OCI-M1 (cell line): ENCODE data around the gene UVRAG.

Source experiments
- DNase-seq: peaks from one replicate; lab custom pipeline; 2025; lab: John Stamatoyannopoulos, UW

The UVRAG gene

GRCh38 chr11:75814677-75815344 is at the start of gene UVRAG:
Gene UVRAG, plus strand, starts transcription at chr11:75815210. Its CDS starts 198 bp downstream, at chr11:75815408.
- DNase-seq, result peak; percentile 100

- DNase-seq, result no peak
These were observed 48.4 kb upstream of the UVRAG start for GRCh38 chr11:75766443-75767227.

GRCh38 chr11:75767228-75767572 is 47.8 kb upstream of the UVRAG start:
- DNase-seq, result no peak

DNA sequence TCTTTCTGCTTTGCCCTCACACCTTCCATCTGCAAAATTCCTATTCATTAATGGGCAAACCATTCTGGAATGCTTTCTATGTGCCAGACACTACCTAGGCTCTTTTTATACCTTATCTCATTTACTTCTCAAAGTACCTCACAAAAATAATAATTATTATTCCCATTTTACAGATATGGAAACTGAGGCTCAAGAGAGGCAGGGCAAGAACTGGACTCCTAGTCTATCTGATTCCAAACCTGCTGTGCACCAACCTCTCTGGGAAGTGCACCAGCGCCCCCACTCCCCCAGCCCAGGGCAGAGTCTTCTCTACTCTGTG is 47.3 kb upstream of the UVRAG start:
- no peak for DNase-seq

GRCh38 chr11:75768112-75768908 is 46.7 kb upstream of the UVRAG start, which contains the start of gene DGAT2:
Gene DGAT2, plus strand, starts transcription at chr11:75768778. Its CDS starts 214 bp downstream, at chr11:75768992.
- DNase-seq, result peak; percentile 99

DNA sequence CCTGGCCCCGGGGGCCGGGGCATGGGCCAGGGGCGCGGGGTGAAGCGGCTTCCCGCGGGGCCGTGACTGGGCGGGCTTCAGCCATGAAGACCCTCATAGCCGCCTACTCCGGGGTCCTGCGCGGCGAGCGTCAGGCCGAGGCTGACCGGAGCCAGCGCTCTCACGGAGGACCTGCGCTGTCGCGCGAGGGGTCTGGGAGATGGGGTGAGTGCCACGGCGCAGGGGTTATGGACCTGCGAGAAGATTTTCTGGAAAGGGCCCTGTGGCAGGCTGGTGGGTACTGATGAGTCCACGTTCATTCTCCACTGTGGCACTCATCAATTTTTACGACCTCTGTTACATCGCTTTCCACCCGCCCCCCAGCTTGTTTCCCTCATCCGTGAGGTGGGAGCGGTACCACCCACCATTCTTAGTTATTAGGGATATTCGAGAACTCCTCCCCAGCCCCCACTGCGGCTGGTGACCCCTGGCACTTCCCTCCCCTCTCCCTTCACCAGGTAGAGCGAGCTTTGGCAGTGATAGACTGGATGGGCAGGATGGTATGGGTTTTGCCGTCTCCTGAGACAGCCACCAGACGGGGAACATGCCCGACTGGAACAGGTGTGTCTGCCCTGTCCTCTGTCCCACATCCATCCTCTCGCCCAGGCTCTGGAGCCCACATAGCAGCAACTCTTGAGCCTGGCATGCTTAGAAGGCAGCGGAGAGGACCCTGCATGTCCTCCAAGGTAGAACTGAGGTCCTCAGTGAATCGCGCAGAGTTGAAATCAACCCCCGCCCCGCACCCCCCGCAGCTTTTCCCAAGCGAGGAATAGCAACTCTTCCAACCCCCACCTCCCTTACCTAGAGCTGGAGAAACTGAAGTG is 45.9 kb upstream of the UVRAG start:
- DNase-seq, result no peak

GRCh38 chr11:75770102-75770501 is 44.9 kb upstream of the UVRAG start:
- no peak for DNase-seq

DNA sequence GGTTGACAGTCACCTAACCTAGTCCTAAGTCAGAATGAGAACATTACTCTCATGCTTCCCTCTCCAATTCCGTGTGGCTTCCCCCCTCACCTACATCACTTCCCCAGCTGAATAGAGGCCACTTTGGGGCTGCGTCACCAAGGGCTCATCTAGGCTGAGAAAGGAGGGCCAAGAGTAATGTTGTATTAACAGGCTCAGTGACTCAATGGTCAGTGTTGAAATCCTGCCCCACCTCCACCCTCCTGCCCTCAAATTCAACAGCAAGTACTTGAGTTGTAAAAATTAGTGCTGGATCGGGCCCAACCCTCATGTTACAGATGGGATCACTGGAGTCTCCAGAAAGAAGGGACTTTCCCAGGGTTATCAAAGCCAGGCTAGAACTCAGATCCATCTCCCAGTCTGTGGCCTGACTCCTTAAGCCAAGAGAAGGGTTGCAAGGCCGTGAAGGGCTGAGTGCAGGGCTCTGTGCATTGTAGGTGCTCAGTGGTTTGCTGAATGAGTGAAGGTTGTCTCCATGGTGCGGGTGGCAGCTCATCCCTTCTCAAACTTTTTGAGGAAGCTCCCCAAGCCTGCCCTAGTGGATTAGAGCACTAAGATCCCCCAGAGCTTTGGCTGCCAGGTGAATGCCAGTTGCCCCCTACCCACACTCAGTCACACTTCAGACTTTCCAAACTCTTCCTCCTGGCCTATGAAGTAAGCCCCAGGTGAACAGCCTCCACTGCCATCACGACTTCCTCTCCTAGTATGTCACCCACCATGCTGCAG is 43.2 kb upstream of the UVRAG start:
- DNase-seq, result peak; percentile 60

- peak; percentile 90 for DNase-seq
These were observed 41.2 kb upstream of the UVRAG start for GRCh38 chr11:75773595-75774353.

DNA sequence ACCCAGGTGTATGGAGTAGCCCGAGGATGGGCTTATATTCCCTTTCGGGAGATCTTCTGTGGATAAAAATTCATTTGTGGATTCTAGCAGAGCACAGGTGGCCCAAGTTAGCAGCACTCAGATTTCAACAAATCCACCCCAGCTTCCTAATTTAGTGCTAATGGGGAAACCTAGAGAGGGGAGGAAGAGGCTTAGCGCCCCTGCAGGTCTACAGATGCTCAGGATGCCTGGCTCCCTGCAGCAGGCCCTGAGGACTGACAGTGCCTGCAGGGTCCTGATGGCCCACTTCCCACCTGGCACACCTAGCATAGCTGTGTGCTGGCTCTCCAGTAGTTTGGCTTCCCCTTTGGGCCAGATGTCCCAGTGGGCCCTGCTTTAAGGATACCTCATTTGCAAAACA is 40.0 kb upstream of the UVRAG start:
- no peak for DNase-seq

GRCh38 chr11:75776546-75776945 is 38.5 kb upstream of the UVRAG start:
- no peak for DNase-seq

DNA sequence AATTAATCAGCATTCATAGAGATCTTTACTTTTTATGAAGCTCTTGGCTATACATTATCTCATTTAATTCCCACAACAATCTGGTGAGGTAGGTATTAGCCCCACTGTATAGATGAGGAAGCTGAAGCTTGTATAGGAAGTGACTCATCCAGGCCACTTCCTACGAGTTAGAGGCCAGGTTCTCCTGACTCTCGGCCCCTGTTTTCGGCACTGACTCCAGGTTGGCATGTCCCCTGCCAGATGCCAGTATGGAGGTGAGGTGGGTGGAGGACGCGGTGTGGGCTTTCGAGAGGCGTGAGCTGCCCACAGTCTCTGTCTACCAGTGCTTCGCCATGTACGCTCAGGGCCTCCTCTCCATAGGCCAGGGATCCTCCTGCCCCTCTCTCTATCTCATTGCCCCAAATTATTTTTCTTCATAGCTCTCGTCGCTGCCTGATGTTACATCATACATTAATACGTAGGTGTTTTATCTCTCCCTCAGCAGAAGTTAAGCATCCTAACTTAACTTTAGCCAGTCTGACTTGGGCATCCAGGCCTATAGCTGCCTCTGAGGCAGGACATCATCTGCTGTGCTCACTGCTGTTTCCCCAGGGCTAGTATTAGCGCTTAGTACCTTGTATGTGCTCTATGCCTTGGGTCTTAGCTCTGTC is 37.4 kb upstream of the UVRAG start:
- DNase-seq, result peak; percentile 57

- no peak for DNase-seq
These were observed 36.0 kb upstream of the UVRAG start for GRCh38 chr11:75778962-75779361.

DNA sequence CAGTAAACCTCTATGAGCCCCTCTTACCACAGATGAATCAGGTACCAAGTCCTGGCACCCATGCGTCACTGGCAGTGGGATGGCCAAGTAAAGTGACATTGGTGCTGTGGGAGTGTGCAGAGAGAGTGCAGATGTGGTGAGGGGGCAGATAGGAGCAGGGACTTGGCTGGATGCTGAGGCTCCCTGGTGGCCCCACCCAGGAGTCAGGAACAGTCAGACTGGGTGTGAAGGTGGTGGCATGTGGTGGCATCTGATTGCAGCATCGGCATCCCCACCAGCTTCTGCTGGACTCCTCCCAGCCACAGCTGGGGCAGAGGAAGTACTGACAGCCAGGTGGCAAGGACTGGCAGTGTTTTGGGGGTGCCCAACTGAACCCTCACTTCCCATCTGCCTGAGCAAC is 35.0 kb upstream of the UVRAG start:
- no peak for DNase-seq

GRCh38 chr11:75780888-75781287 is 34.1 kb upstream of the UVRAG start:
- DNase-seq, result no peak

- DNase-seq, result no peak
These were observed 33.7 kb upstream of the UVRAG start for GRCh38 chr11:75781296-75781695.

DNA sequence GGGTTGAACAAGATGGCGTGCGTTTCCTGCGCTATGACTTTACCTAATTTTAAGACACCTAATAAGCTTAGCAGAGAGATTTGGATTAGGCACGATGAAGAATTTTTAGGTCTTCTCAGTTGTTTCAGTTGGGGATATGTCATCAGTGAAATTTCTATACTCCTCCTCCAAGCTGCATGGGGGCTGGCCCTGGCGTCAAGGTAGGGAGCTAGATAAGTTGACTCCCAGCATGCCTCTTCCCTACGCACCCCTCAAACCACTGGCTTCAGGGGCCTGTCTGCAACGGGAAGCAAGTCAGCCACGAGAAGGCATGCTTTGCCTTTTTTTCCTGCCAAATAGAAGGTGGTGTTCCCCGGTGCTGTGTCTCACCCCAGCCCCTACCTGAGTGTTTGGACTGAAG is 33.2 kb upstream of the UVRAG start:
- no peak for DNase-seq

DNA sequence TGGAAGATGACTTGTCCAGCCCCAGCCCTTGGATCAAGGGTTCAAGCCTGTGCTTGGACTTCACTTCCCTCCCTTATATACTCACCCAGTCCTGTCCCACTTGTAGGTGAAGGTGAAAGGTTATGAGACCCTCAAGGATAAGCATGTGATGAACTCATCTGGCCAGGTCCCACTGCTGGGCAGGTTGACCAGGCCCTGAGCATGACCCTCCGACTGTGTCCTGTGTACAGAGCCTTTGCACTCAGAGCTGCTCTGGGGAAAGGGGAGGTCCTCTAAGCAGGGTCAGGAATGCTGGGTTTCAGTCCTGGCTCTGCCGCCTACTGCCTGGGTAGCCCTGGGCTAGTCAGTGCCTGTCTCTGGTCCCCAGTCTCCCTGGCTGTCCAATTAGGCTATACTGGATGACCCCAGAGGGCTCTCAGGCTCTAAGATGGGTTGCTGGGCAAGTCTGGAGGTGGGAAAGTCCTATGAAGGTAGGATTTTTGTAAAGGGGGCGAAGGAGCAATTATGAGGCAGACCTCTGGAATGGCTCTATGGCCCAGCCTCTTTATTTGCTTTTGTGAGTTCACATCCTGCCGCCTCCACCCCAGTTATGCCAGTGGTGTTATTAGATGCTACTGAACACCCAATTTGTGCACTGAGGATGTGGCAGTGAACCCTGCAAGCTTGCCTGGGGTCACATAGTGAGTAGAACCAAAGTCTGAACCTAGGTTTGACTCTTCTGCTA is 32.3 kb upstream of the UVRAG start:
- DNase-seq, result no peak

DNA sequence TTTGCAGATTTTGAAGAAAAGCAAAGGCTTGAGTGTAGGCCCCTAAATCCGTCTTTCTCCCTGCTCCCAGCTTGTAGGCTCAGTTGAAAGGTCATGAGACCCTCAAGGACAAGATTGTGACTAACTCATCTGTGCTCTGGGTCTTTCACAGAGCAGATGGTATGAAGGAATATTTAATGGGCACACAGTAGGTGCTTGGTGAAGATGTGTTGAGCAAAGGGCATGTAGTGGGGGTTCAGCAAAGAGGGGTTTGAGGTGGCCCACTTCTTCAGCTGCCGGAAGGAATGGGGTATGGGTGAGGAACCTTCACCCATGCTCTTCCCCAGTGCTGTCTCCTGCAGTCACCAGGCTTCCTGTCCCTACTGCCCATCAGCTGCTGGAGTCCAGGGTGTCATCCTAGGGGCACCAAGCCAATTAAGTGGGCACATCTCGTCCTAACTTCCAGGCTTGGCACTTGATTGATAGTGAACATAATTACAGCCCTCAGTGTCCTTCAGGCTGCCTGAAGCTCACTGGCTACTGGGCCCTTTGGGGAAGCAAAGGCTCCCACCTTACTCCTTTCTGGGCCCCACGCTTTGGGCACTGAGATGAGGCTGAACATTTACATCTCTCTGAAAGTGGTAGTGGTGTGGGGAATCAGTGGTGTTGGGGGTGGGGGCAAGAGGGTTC is 31.5 kb upstream of the UVRAG start:
- no peak for DNase-seq
